Transverse colon (tissue), 4 donors: ENCODE data around the gene ERGIC1.

Experiments
- CTCF ChIP-seq, 5 experiments: fragments of 200-600 bp in 3 of 5; fragments of 450-650 bp in 2 of 5; sonication (generic) in 3 of 5; IDR thresholded peaks; 1 replicate in 2 of 5; 2 replicates in 3 of 5; pipeline ENCODE4 v1.5.1; 2016 to 2017; ENCODE audit warnings: antibody characterized with exemption in 5 of 5, inconsistent platforms in 3 of 5, mild to moderate bottlenecking in 2 of 5, moderate library complexity in 1 of 5
- EP300 ChIP-seq: sonication (generic); formaldehyde crosslinking; IDR thresholded peaks from one replicate; pipeline ENCODE4 v1.6.1; 2017; ENCODE audit warnings: antibody characterized with exemption, low read depth
- POLR2A ChIP-seq: fragments of 450-650 bp; IDR thresholded peaks from one replicate; pipeline ENCODE4 v1.6.1; 2016; ENCODE audit warnings: antibody characterized with exemption, mild to moderate bottlenecking, moderate library complexity
- POLR2AphosphoS5 ChIP-seq, 3 donors: sonication (generic); formaldehyde crosslinking; IDR thresholded peaks; one replicate each; pipeline ENCODE4 v1.6.1; 2016; ENCODE audit warnings: antibody characterized with exemption in 3 of 3

DNA sequence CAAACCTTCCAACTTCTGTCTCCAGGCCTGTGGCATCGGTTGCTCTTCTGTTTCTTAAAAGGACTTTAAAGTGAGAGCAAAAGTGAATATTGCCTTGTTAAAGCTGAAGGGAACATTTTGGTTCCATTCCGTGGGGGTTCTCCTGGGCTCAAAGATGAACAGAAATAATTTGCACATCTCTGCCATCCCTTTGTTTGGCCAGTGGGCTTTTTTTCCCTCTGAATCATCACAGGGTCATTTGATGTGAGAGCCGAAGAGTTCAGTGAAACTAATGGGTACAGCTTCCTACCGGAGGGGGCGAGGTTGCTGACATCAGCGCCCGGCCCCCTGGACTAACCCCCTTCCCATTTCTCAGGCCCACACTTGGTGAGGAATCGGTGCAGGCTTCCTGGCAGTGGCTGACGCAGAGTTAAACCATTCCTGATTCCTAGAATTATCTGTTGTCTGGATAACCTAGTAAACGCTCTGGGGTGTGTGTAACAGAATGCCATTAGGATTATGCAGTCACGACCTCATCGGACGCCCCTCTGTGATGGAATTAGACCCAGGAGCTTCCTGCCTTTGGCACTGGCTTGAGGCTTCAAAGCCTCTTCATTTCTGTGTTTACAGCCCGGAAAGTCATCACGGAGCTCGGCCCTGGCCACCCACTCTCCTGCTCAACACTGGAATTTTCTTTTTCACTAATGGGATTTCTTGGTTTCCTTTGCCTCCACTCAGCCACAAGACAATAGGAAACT lies 63.6 kb downstream of the ERGIC1 start:
- TF ChIP-seq POLR2A (no peak), CTCF (IDR thresholded peaks at IDR 0.05) (no peak), POLR2AphosphoS5 (IDR thresholded peaks at IDR 0.05) (peak in 2 of 3 donors; percentile 19 to 35), EP300 (peak; percentile 57)
